GM23248 (cell line): ENCODE results near the gene SMARCB1.

ENCODE experiments used
- EZH2 ChIP-seq: fragments of 200-600 bp; sonication (generic); IDR thresholded peaks from 2 replicates; pipeline ENCODE4 v1.6.1; 2018; ENCODE audit warnings: antibody characterized with exemption, mild to moderate bottlenecking; ENCODE audit not compliant: insufficient read depth, poor library complexity, severe bottlenecking
- EZH2phosphoT487 ChIP-seq: fragments of 200-600 bp; sonication (generic); IDR thresholded peaks from 2 replicates; pipeline ENCODE4 v1.6.1; 2018; ENCODE audit warnings: antibody characterized with exemption, moderate library complexity, mild to moderate bottlenecking, low read depth; ENCODE audit not compliant: insufficient read depth

DNA sequence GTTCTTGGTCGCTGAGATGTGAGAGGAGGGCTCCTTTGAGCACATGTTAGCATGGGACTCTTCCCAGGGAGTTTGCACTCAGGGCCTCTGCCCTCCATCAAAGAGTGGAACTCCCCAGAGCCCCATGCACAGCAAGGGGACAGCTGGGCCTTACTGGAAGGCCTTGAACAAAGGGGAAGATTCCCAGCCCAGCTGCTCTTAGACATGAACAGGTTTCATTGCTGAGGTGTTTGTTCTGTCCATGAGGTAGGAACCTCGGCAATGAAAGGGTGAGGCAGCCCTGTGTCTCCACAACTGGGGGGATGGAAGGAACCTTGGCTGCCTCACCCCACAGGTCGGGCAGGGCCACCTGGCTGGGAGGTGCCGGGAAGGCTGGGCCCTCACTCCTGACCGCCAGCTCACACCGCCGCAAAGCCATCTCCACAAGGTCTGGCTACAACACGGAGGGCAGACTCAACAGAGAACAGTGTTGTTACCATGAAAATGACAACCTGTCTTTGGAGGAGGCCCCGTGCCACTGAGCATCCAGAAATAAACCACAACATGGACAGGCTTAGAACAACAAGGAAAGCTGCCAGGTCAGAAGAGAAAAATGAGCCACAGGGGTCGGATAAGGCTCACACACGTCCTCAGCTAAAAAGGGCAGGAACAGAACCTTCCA, 48.8 kb downstream of the SMARCB1 start:
- TF ChIP-seq EZH2 (no peak), EZH2phosphoT487 (no peak)
